HG03439 (cell line): ENCODE results near the gene F7.

Experiments
- ATAC-seq: cut with Tn5 transposase; IDR thresholded peaks from one replicate; pipeline ENCODE4 v1.9.1; 2021; ENCODE audit warnings: mild to moderate bottlenecking, moderate library complexity; ENCODE audit not compliant: unreplicated experiment

Gene F7

GRCh38 chr13:113129921-113130750 is 24.5 kb downstream of the F7 start:
- no peak for ATAC-seq

GRCh38 chr13:113135281-113135760 is 29.7 kb downstream of the F7 start:
- no peak for ATAC-seq

GRCh38 chr13:113137691-113138298 is 32.2 kb downstream of the F7 start:
- ATAC-seq, result no peak

GRCh38 chr13:113138792-113139551 is 33.4 kb downstream of the F7 start:
- no peak for ATAC-seq

- no peak for ATAC-seq
These were observed 34.0 kb downstream of the F7 start for GRCh38 chr13:113139577-113139976.

- no peak for ATAC-seq
These were observed 35.3 kb downstream of the F7 start for GRCh38 chr13:113140677-113141600.

GRCh38 chr13:113141601-113141970 is 36.0 kb downstream of the F7 start:
- ATAC-seq, result no peak

- ATAC-seq, result no peak
These were observed 37.3 kb downstream of the F7 start for GRCh38 chr13:113142876-113143275.

- no peak for ATAC-seq
These were observed 38.1 kb downstream of the F7 start for GRCh38 chr13:113143466-113144254.

- ATAC-seq, result no peak
These were observed 38.7 kb downstream of the F7 start for GRCh38 chr13:113144255-113144629.

- no peak for ATAC-seq
These were observed 39.9 kb downstream of the F7 start for GRCh38 chr13:113145496-113145895.

- no peak for ATAC-seq
These were observed 40.5 kb downstream of the F7 start for GRCh38 chr13:113145911-113146598.

GRCh38 chr13:113146750-113147149 is 41.2 kb downstream of the F7 start:
- ATAC-seq, result no peak

- ATAC-seq, result no peak
These were observed 41.6 kb downstream of the F7 start for GRCh38 chr13:113147206-113147605.

GRCh38 chr13:113148407-113148806 is 42.8 kb downstream of the F7 start:
- no peak for ATAC-seq

- ATAC-seq, result no peak
These were observed 43.4 kb downstream of the F7 start for GRCh38 chr13:113148940-113149503.

GRCh38 chr13:113149711-113150549 is 44.3 kb downstream of the F7 start:
- no peak for ATAC-seq
